Stimulated activated CD8-positive, alpha-beta memory T cell treated with anti-CD3 and anti-CD28 coated beads, Interleukin-12 subunit alpha, Interleukin-12 subunit beta, amount 100 ng/mL, for 24 hours (primary cell): Measurements from ENCODE around the gene AHDC1.

Source experiments
- DNase-seq: peaks from one replicate; pipeline ENCODE4 v3.0.0-alpha.2; 2020; ENCODE audit errors: extremely low read depth

AHDC1 gene

DNA sequence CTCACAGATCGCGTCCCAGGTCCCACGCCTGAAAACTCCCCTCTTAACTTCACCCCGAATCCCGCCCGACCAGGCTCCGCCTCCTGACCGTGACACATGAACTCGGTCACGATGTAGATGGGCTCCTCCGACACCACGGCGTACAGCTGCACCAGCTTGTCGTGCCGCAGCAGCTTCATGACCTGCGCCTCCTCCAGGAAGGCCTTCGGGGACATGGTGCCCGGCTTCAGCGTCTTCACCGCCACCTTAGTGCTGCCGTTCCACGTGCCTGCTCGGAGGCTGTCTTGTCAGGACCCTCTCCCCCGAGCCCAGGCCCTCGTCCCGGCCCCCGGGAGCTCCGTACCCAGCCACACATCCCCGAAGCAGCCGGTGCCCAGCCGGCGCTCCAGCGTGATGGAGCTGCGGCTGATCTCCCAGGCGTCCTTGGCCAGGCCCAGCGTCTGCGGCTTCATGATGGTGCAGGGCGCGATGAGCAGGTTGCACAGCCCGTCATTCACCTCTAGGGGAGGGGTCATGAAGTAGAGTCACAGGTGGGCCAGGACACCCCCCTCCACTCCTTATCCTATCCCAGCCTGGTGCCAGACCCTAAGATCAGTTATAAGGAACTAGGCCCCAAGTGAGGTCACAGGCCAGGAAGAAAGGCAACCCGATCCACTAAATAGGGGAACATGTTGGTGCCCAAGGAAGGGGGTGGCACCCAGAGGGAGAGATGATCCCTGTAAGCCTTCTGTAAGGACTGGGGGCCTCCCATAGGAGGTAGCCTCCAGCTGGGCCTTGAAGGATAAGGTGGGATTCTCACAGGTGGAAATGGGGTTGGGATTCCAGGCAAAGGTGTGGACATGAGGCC, 11.6 kb upstream of the AHDC1 start:
- no peak for DNase-seq

DNA sequence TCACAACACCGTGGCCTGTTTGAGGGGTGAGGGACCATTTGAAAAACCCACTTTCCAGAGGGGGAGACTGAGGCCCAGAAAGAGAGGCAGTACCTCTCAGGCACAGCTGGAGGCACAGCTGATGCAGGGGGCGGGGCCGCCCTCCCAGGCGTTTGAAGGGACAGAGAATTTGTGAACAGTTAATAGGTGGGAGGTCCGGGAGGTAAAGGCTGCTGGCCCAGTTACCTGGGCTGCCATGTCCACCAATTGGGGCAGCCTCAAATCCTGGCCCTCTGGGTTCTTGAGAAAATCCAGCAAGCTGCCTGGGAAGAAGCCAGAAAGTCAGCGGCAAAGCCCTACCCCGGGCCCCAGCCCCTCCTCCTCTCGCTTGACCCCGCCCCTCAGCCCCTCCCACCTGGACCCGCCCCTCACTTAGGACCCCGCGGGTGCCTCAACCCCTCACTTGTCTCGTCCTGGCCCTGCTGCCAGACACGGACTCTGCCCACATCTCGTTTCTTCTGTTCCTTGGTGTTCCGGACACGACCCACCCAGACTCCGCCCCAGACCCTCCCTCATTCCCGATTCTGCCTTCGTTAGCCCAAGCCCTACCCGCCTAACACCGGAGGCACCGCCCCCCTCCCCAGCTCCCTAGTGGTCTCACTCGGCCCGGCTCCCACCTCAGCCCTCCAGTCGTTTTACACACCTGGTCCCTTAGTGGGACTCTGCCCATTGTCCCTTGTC, 10.8 kb upstream of the AHDC1 start:
- no peak for DNase-seq

DNA sequence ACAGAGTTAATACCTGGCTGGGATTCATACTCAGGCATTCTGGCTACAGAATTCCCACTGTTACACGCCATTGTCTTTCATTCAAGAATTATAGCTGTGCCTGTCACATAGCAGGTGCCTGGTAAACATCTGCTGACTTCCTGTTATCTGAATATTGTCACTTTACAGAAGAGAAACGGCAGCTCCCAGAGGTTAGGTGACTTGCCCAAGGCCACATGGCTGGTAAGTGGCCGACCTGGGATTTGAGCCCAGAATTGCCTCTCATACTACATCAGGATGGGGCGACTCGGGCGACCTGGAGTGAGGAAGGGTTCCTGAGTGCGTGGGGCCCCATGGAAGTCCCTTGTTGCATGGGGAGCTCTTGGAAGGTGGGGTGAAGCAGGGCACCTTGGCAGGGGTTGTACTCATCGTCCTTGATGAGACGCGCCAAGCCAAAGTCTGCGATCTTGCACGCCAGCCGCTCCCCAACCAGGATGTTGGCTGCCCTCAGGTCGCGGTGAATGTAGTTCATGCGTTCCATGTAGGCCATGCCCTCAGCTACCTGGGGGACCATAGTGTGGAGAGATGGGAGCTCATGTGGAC, 10.2 kb upstream of the AHDC1 start:
- DNase-seq = no peak

DNA sequence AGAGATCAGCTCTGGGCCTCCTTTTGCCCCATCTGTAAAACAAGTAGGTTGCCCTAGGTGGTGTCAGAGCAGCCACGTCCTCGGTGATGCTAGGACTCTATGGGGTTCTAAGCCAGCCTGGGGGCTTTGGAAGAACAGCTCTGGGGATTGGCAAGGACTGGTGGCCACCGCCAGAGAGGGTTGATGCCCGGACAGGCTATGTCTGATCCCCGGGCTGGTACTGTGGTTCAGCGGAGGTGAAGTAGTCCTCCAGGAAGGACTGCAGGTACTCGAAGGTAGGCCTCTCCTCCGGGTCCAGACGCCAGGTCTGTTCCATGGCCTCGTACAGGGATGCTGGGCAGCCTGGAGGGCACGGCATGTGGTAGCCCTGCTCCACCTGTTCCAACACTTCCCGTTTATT, 8.8 kb upstream of the AHDC1 start:
- DNase-seq = no peak

DNA sequence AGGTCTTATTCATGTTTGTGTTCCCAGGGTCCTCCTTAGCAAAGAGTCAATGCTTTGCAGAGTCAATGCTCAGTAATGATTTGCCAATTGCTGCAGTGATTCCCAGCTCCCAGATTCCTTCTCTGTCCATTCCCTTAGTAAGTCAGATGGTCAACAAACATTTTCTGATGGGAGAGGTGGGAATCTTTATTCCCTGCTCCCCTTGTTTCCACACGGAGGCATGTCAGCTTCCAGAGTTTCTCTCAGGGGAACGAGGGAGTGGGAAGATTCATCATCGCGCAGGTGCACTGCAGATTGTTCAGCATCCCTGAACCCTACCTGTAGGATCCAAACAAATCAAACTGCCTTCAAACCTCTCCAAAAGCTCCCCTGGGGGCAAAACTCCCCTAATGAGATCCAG, 7.5 kb upstream of the AHDC1 start:
- no peak for DNase-seq

DNA sequence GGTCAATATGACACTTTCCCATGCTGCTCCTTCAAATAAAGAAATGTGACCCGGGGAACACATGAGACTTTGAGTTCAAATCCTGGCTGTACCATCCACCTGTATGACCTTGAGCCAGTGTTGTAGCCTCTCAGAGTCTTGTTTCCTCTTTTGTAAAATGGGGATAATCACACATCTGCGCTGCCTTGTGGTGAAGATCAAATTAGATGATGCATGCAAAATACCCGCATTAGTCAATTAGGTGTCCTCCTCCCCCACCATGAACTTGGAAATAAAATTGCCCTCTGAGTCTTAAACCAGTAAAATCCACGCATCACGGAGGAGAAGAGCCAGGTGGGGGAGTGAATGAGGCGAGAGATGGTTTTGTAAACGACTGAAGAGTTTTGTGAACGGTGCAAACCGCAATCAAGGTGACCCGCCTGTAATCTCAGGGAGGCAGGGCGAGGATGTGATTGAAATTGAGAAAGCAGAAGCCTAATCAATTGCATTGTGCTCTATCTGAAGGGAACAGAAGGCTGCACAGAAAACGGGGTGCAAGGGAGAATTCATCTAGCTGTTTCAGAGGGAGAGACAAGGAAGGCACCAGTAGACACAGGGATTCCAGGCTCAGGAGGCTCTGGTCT, 5.8 kb upstream of the AHDC1 start:
- DNase-seq = no peak

DNA sequence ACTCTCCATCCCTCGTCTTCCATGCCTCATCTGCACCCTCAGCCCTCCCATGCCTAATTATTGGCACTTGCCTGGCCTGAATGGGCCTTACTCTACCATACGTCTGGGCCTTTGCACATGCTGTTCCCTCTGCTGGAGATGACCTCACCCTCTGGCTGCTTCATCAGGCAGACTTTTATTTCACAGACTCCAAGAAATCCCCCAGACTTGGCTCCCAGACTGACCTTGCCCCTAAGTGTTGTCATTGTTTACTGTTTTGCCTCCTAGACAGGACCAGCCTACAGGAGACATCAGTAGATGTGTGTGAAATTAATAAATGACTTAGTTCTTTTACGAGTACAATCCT, 5.2 kb upstream of the AHDC1 start:
- no peak for DNase-seq

DNA sequence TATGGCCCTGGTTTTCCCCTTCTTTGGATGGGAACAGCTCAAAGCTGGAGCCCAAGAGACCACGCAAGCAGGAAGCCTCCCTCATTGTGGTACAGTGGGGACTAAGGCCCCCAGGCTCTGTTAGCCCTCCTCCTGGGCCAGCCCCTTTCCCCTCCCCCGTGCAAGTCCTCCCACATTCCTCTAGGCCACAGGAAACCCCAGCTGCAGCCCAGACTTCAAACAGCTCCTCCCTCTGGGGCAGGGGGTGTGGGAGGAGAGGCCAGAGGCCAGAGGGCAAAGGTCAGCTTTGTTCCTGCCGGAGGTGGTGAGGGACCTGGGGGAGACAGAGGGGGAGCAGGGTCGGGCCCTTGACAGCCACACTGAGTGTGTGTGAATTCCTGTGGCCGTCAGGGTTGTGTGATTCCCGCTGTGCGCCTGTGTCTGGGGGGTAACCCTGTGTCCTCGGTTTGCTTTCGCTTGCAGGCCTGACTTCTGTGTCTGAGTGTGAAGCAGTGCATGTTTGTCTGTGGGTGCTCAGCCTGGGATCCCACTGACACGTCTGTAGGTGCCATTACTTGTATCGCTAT, 3.4 kb upstream of the AHDC1 start:
- DNase-seq = no peak

DNA sequence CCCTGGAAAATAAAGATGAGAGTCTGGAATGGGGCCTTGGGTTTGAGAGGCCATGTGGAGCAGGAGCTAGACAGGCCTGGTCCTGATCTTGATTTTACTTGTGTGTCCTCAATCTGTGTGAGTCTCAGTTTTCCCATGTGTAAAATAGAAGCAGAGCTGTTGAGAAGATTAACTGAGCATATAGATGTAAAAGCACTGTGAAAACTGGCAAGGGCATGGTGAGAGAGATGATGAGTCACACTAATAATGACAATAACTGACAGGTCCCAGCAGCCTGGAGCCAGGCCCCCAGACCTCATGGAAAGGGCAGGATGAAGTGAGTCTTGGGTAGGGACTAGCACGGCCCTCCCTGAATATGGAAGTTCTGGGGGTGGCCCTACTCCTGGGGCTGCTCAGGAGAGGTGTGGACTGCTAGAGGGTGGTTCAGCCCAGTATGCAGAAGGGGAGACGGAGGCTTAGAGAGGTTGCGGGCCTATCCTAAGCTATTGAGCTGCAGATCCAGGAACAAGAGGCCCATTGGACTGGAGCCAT, 2.8 kb upstream of the AHDC1 start:
- DNase-seq = no peak

DNA sequence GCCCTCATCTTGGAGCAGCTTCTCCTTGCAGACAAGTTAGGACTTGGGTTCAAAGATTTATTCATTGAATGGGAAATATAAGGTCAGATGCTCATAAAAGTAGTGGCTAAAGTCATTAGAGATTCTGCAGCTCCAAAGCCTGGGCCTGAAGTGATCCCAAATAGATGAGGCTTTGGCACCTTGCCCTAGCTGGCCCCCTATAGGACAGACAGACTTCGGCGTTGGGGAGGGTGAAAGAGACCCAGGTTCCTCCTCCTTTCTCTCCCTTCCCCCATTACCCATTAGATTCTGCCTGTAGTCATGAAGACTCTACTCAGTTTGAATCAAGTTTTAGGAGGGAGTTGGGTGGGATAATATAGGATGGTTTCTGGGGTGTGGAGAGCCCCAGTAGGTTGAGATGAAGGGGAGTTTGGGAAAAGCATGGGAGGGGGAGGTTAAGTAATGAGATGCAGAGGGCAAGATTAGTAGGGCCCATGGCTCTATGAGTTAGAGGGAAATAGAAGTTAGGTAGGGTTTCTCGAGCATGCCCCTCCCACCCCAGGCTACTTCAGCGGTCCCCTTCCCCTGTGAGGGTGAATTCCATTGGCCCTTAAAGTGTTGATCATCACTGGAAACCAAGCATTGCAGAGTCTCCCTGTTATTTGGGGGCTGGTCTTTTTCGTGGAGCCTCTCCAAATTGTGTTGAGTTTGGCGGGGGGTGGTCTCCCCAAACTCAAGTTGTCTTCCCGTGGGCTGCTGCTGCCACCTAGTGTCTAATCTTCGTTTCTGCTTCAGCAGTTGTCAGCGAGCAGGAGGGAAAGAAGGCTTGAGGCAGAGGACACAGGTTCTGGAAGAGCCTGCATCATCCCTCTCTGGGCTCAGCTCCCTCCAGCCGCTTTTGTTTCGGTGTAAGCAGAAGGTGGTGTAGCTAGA, 2.1 kb upstream of the AHDC1 start:
- no peak for DNase-seq

DNA sequence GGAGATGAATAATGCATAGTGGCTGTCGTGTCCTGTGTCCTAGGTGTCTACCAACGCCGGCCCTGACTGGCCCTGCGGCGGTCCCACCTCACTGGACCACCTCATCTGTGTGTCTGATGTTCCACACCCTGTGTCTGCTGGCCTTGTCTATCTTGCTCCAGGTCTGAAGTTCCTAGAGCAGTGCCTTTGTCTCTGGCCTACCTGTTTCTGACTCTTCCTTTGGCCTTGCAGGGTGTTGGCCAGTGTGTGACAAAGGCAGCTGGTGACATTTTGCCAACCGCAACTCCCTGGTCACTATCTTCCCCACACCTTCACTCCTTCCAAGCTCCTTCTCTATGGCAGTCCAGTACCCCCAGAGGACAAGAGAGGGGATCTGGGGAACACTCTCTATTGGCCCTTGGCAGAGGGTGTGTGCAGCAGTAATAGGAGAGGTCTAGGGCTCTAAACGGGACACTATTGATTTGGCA, 1.4 kb upstream of the AHDC1 start:
- DNase-seq = no peak

DNA sequence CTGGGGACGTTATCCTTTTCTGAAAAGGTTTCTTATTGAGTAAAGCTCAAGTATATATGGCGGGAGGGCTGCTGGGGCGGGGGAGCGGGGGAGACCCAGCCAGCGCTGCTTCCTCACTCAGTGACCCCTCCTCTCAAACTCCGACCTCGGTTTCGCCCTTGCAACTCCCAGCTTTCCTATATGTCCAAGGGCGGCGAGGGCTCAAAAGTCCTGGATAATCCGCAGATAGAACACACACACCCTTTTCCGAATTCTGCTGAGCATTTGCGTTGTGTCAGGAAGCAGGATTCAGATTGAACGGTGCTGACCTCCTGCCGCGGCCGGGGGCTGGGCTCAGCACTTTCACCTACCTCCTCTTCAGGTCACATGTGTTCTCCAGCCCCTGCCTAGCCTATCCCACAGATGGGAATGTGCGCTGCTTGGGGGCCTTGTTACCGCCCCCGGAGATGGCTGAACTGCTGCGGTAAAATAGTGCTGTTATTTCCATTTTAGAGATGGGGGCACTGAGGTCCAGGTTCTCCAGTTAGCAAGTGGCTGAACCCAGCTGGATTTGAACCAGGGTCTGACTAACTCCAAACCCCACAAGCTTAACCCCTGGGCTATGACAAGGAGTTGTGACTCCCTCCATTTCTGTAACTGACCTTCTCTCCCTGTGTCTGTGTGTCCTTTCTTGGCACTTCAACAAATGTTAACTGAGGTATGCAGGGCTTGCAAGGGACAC, 795 bp upstream of the AHDC1 start:
- no peak for DNase-seq

DNA sequence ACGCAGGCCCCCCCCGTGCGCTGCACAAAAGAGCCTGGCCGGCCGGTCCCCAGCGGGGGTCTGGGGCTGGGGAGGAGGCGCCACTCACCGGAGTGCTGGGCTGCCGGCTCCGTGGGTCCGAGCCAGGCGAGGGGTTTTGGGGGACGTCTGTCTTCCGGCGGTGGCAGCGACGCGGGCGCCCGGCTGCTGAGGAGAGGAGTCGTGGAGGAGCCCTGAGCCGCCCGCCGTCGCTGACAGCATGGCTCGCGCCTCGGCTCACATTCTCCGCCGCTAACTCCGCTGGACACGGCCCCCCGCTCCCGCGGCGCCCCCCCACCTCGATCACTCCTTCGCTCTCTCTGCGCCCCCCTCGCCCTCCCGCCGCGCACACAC, 649 bp downstream of the AHDC1 start:
- DNase-seq = no peak

DNA sequence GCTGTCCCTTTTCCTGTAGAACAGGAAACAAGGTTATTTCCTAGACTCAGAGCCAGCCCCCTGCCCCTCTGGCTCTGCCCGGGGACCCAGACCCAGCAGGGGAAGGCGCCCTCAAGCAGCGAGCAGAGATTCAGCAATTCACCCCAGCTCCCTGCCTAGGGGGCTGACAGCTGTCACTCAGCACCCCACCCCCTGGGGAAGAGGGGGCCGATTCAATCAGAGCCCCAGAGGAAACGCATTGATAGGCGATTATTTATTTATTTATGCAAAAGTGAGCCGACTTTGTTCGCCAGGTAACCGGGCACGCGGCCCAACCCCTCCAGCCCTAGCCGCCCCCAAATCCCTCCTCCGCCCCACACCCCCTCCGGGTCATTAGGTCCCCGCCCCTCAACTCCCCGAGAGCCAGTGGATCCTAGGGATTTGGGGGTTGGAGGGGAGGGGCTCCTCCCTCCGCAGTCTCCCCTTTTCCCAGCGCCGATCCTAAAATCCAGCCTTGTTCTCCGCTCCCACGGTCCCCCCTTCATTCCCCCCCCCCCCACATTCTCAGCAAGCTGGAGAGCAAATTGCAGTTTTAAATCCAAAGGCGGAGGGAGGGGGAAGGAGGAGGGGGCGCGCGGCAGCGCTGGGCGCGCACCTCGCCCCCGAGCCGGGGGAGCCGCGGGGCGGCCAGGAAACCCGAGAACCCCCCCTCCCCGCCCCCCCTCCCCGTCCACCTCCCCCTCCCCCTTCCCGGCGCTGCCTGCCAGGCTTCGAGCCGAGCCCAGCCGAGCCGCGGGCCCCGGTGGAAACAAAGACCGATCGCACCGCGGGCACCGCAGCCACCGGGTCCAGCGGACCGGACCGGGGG, 1.3 kb downstream of the AHDC1 start:
- no peak for DNase-seq

DNA sequence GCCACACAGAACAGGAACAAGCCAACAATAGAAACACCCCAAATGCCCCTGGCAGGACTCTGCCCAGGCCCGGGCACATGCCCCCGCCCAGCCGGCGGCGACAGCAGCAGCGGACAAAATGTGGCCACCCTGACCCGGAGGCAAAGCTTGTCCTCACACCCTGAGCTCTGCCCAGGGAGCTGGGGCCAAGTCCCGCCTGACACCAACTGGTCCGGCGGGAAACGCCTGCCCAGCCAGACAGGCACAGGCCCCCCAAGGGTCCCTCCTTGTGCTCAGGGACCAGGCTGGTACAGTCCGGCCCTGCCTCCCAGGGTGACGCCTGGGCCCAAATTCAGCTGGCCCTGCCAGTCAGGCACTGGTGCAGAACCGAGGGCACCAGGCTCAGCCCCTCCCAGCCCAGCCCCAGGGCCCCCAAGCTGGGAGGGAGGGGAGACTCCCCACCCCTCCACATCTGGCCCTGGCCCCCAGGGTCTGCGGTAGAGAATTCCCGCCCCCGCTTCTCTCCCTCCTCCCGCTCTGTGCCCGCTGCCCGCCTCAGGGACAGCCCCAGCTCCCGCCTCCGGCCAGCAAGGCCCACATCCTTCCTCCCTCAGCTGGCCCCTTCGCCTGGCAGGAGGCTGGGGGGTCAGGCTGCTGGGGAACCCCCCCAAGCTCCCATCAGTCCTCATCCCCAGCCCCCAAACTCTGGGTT, 2.0 kb downstream of the AHDC1 start:
- DNase-seq = no peak

DNA sequence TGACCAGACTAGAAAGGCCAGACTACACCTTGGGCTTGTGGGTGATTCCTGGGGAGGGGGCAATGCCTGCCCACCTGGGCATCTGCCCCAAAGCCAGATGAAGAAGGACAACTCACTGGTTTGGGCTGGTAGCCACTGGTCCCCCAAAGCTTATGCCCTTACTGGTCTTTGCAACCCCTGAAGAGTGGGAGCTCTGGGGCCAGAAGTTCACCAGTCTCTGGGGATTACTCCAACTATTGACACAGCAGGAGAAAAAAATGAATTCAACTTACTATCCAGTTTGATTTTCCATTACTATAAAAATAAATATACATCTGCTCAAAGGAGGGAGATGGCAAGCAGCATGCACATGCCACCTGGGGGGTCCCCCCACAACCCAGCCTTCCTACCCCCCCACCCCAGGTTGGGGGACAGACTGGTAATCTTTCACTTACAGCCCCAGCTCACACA, 2.6 kb downstream of the AHDC1 start:
- DNase-seq = no peak

DNA sequence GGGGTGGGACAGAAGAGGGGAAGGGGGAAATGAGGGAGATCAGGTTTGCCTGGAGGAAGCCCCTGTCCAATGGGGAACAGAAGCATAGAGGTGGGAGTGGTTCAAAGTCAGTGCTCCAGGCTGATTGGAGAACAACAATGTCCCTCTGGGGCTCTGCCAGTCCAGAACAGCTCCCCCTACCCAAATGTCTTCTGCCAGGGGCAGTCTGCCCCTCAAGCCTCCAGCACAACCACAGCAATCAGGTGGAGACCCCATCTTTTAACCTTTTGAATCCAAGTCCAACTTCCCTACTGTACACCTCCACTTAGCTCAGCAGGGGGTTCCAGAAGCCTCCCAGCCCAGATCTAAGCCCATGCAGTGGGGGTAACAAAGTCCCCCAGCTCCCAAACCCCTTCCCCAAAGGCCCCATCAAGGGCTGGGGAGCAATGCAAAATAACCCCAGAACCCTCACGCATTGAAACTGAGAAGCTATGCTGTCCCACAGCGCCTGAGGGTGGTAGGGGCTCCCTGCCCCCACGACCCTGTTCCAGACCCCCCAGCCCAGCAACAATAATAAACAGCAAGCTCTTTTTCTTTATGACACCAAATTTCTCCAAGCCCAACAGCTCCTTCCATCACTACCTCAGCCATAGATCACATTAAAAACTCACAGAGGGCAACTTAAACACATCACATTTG, 3.3 kb downstream of the AHDC1 start:
- DNase-seq = no peak
